Measurements from ENCODE around the gene ALKBH6.

The ALKBH6 gene

DNA sequence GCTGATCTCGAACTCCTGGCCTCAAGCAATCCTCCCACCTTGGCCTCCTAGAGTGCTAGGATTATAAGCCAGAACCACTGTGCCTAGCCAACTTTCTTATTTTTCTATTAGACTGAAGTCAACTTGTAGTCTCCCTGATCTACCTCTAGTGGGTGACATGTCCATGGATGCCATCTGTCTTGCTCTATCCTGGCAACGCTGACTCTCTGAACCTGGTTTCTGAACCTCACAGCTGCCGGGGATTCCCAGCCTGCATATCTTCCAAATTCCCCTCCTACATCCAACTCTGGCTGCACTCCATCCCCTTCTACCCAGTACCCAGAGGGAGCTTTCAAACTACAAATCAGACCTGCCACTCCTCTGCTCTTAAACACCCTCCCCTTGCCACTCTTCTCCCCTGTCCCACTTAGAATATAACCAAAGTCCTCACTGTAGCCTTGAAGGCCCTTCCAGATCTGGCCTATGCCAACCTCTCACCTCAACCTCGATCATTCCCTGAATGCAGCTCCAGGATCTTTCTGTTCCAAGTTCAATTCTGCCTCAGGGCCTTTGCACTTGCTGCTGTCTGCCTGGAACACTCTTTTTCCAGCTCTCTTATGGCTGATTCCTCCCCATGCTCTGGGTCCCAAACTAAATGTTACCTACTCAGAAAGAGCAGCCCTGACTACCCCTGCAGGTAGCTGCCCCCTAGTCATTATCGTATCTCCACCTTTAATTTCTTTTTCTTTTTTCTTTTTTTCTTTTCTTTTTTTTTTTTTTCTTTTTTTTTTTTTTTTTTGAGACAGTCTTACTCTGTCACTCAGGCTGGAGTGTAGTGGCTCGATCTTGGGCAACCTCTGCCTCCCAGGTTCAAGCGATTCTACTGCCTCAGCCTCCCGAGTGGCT, 16.5 kb upstream of the ALKBH6 start:
- no peak for DNase-seq

DNA sequence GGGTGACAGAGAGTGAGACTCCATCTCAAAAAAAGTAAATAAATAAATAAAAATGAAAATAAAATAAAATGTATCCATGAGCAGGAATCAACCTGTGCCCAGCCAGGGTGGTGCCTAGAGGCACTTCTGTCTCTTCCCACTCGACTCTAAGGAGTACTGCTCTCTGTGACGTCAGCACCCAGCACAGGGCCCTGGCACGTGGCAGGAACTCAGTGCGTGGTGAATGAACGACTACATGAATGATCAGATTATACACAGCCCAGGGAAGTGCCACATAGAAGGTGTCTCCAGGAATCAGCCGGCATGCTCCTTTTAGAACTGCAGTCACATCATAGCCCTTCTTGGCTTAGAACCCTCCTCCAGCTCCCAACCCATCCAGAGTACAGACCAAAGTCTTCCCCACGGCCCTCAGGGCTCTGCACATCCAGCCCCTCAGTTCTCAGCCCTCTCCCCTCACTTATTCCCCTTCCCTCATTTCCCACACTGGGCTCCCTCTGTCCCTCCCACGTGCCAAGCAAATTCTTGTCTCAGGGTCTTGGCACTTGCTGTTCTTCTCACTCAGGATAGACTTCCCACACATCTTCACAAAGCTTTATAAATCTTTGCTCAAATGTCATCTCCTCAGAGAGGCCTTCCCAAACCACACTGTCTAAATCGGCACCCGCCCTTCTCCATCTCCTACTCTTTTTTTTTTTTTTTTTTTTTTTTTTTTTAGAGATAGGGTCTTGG, 14.5 kb upstream of the ALKBH6 start:
- no peak for DNase-seq

- no peak for DNase-seq
Observed at GRCh38 chr19:36027696-36028095, 13.7 kb upstream of the ALKBH6 start.

- no peak for DNase-seq
Observed at GRCh38 chr19:36026091-36026876, 12.3 kb upstream of the ALKBH6 start.

DNA sequence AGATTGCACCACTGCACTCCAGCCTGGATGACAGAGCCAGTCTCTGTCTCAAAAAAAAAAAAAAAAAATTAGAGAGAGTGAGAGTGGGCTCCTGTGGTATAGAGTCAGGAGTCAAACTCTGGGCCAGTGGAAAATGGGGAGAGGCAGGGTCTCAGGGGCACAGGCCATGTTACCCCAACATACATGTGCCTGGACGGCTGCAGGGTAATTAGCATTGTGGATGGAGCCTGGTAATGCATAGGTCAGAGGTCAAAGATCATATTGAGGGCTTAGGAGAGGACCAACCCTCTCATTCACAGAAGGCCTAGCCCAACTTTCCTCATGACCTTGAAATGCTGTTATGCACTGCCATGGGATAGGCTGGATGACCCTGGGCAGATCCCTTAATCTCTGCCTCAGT, 11.5 kb upstream of the ALKBH6 start:
- no peak for DNase-seq

DNA sequence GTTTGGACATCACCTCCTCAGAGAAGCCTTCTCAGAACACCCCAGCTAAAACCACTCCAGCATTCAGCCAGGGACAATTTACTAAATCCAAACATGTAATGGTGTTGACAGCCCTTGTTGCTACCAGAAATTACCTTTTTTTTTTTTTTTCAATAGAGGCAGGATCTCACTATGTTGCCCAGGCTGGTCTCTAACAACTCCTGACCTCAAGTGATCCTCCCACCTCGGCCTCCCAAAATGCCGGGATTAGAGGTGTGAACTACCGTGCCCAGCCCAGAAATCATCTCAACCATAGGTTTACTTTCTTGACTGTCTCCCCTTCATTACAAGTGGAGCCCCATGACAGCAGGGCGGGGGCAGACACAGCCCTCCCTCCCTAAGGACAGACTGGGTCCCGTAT, 9.4 kb upstream of the ALKBH6 start:
- no peak for DNase-seq

DNA sequence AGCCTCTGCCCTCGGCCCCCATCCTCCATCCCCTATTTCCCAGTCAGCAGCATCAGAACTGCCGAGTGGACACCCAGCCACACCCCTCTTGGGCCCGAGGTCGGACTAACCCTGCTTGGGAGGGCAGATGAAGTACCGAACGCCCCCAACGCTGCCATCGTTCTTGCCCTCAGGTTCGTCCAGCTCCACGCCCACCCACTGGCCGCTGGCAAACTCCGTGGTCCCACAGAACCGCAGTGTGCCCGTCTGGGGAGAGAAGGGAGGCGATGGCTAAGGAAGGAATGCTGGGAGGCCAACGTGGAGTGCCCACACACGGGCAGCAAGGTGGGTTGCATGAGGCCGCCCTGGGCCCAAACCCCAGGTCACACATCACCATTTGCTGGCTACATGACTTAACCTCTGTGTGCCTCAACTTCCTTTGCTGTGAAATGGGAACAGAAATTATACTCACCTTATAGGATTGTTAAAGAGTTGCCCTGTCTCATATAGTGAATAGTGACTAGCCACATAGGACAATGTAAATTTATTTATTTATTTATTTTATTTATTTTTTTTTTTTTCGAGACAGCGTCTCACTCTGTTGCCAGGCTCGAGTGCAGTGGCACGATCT, 5.2 kb upstream of the ALKBH6 start:
- DNase-seq, result no peak

GRCh38 chr19:36013280-36014011, 567 bp downstream of the ALKBH6 start:
- no peak for DNase-seq

DNA sequence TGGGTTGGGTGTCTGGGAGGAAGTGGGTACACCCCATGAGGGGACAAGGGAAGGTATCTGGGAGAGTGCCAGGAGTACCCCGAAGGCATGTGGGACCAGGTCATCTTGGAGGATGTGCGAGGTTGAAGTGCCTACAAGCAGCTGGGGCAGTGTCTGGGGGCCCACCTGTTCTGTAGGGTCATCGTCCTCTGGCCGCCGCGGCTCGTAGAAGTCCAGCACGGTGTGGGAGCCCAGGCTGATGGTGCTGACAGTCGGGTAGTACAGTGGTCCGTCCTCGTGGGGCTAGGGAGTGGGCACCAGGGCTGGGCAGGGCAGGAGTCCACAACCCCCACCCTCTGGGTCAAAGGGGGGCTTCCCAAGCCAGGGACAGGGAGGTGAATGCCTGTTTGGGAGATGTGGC, 3.6 kb downstream of the ALKBH6 start:
- no peak for DNase-seq

GRCh38 chr19:36009633-36010379, 4.2 kb downstream of the ALKBH6 start:
- no peak for DNase-seq

DNA sequence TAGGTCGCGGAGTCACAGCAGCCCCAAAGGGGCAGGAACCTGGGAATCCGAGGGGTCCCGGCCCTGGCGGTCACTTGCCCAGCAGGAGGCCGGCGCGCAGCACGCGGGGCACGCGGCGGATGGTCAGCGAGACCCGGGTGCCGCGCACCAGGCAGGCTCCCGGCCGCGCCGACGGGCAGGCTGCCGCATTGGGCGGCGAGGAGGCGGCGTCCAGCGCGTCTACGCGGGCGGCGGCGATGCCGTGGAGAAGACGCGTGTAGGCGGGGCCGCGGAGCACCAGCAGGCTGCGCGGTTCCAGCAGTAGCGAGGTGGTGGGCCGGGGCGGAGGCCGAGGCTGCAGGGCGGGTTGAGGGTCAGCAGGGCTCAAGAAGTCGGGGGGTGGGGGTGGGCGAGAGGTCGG, 4.8 kb downstream of the ALKBH6 start:
- no peak for DNase-seq

DNA sequence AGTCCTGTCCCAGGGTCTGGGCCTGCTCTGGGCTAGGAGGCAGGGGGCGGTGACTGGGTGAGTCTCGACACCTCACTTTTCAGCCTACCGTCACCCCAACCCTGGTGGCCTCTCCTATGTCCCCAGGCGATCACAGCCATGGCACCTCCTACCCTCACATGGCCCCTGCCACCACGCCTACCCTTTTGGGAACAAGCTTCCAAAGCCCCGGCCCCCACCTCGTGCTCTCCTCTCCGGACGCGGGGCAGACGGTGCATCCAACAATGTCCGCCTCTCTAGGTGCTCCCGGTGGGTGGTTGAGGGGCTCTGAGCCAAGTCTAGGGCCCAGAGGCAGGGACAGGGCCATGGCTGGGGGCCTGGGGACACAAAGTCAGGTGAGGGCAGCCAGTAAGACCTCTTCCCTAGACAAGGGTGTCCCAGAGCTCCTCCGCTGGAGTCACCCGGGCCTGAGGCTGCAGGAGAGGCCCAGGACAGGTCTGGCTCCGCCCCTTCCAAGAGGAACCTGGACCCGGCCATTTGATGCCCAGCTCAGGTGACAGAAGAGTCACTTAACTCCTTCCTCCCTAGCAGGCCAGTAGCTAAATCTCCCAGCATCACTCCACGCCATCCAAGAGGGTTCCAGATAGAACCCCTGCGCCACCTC, 5.6 kb downstream of the ALKBH6 start, which contains the start of gene SYNE4:
Gene SYNE4, minus strand, starts transcription at position 478 of the 643 bp plus-strand sequence. Its CDS starts 132 bp downstream, at position 346.
- no peak for DNase-seq

- no peak for DNase-seq
Observed at GRCh38 chr19:36006955-36007354, 7.1 kb downstream of the ALKBH6 start.

DNA sequence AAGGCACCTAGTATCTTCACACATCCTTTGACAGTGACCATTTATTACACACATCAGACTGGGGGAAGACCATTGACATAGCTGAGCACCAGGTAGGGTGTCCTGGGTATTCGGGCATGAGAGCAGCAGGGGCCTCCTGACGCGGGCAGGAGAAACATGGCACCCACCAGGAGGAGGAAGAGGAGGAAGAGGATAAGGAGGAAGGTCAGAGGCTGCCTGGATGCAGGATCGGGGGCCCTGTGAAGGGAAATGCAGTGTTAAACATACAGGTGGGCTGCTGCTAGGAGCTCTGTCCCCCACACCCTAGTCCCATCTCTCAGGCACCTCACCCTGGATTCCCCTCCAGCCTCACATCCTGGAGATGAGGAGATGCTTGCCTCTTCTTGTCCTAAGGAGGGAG, 10.7 kb downstream of the ALKBH6 start:
- no peak for DNase-seq

GRCh38 chr19:36001605-36002004, 12.4 kb downstream of the ALKBH6 start:
- DNase-seq, result no peak

GRCh38 chr19:35996777-35997176, 17.2 kb downstream of the ALKBH6 start:
- DNase-seq, result no peak

DNA sequence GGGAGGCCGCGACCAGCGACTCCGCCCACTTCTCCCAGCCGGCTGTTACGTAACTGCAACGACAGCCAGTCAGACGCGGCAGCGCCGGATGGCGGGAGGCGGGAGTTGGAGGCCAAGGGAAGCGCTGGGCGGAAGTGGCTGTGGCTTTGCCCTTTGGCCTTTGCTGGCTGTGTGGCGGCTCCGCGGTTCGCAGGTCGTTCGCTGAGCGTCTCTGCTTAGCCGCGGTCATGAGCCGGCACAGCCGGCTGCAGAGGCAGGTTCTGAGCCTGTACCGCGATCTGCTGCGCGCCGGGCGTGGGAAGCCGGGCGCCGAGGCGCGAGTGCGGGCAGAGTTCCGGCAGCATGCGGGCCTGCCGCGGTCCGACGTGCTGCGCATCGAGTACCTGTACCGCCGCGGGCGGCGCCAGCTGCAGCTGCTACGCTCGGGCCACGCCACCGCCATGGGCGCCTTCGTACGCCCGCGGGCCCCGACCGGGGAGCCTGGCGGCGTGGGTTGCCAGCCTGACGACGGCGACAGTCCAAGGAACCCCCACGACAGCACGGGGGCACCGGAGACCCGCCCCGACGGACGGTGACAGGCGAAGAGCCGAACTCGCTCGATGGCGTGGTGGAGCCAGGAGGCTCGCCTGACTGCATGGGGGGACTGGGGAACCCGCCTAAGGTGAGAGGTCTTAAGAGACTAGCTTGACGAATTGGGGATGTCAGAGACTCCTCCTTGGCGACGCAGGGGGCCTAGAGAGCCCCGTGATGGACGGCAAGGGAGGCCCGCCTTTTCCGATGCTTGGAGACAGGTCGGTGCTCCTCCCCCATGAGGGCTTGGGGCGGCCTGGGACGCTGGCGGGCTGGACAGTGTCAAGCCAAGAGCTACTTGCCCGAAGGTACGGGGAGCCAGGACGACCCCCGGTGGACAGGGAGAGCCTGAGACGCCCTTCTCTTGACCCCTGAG, 18.7 kb downstream of the ALKBH6 start, which contains the start of gene SDHAF1:
Gene SDHAF1, plus strand, starts transcription at position 141 of the 946 bp plus-strand sequence. Its CDS starts 87 bp downstream, at position 228.
- peak; percentile 87 for DNase-seq

GRCh38 chr19:35993923-35994598, 20.0 kb downstream of the ALKBH6 start:
- no peak for DNase-seq
